Omental fat pad (tissue), 4 donors: ENCODE data around the gene TBC1D16. TPM values are rescaled to one million over a fixed set of nuclear protein-coding genes. Genes with fewer than 3 reads are reported as not detected.

Experiments used
- ATAC-seq: fragments of 150-250 bp; one replicate; pipeline ENCODE4 v1.9.1; 2016; ENCODE audit warnings: mild to moderate bottlenecking, moderate library complexity; ENCODE audit not compliant: low FRiP score
- DNase-seq: peaks from one replicate; pipeline ENCODE4 v3.0.0-alpha.2; 2019; ENCODE audit warnings: low spot score
- total RNA-seq, 4 donors: library from RNA; depleted of rRNA; stranded (reverse); fragments of >200 nt; gene quantifications; one replicate each; pipeline ENCODE4 v1.1.0, GENCODE V29; 2016
- TF ChIP-seq, protein P1 (sequence below), 3 donors: fragments of 450-650 bp; IDR thresholded peaks; one replicate each; pipeline ENCODE4 v1.5.1; 2016 to 2017; ENCODE audit warnings: antibody characterized with exemption in 3 of 3, mild to moderate bottlenecking in 3 of 3, moderate library complexity in 2 of 3

TBC1D16 gene
- total RNA-seq, 4 donors from 2014 or later: 46.1 to 97.9 (median 65.3) TPM

DNA sequence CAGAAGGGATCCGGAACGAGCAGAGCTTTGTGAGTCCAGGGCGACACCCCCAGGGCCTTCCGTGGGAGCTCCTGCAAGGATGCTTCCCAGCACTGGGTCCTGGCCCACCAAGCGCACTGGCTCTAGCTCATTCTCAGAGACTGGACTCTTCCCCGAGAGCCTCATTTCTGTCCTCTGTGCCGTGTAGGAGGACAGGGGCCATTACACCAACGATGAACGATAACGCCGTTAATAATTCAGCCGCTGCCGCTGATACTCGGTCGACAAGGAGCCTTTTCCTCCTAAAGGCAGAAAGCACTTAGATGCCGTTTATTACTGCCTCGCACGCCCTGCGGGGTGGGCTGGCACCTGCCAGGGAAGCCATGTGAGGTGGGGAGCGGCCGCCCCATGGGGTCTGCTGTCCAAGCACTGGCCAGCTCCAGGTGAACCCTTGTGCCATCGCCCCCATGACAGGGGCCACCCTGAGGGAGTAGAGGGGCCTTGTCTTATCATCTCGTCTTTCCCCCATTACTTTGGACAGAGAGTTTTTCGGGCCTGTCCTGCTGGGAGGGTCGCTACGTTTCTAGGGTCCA lies 33.5 kb downstream of the TBC1D16 start:
- TF ChIP-seq, protein P1, sequence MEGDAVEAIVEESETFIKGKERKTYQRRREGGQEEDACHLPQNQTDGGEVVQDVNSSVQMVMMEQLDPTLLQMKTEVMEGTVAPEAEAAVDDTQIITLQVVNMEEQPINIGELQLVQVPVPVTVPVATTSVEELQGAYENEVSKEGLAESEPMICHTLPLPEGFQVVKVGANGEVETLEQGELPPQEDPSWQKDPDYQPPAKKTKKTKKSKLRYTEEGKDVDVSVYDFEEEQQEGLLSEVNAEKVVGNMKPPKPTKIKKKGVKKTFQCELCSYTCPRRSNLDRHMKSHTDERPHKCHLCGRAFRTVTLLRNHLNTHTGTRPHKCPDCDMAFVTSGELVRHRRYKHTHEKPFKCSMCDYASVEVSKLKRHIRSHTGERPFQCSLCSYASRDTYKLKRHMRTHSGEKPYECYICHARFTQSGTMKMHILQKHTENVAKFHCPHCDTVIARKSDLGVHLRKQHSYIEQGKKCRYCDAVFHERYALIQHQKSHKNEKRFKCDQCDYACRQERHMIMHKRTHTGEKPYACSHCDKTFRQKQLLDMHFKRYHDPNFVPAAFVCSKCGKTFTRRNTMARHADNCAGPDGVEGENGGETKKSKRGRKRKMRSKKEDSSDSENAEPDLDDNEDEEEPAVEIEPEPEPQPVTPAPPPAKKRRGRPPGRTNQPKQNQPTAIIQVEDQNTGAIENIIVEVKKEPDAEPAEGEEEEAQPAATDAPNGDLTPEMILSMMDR (IDR thresholded peaks at IDR 0.05): no peak
- no peak for ATAC-seq
- DNase-seq: no peak

DNA sequence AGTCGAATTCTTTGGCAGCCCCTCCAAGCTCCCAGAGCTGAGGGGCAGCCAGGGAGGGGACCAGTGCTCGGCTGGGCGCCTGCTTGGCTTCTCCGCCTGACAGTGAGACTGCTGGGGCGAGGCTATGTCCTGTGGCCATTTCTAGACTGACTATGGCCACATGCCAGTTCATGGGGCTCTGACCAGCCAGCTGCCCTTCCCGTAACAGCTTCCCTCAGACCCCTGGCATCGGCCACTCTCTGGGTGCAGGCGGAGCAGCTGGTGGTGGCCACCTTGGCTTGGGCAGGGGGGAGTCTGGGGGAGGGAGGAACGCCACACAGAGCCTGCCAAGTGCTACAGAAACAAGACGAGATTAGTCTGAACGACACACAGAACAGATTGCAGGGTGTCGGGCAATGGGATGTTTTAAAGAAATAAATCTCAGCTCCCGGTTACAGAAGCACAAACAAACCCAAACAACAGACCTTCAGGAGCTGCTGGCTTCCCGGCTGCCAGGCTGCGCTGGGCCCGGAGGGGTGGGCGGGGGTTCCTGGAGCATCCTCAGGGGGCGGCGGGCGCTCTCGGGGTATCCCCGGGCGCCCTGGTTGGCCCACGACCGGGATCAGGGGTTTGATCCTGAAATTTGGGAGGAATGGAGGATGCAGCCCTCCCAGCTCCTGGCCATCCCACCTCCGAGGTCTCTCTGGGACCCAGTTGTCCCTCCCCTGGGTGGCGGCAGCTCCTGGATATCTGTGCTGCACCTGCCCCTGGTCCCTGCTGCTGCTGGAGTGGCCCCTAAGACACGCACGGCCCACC lies 34.5 kb downstream of the TBC1D16 start:
- ATAC-seq (no peak), DNase-seq (no peak)
- TF ChIP-seq, protein P1 (IDR thresholded peaks at IDR 0.05): no peak

DNA sequence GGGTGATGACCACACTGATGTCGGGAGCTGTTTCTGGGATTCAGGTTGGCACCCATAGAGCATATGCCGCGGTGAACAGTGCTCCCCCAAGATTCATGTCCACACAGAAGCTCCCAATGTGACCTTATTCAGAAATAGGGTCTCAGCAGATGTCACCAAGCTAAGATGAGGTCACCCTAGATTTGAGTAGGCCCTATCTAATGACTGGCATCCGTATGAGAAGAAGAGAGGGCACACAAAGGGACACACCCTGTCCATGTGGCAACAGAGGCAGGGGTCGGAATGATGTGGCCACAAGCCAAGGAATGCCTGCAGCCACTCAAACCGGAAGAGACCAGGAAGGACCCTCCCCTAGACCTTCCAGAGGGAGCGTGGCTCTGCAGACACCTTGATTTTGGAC lies 35.5 kb downstream of the TBC1D16 start:
- TF ChIP-seq, protein P1 (IDR thresholded peaks at IDR 0.05): no peak
- DNase-seq (no peak), ATAC-seq (no peak)

DNA sequence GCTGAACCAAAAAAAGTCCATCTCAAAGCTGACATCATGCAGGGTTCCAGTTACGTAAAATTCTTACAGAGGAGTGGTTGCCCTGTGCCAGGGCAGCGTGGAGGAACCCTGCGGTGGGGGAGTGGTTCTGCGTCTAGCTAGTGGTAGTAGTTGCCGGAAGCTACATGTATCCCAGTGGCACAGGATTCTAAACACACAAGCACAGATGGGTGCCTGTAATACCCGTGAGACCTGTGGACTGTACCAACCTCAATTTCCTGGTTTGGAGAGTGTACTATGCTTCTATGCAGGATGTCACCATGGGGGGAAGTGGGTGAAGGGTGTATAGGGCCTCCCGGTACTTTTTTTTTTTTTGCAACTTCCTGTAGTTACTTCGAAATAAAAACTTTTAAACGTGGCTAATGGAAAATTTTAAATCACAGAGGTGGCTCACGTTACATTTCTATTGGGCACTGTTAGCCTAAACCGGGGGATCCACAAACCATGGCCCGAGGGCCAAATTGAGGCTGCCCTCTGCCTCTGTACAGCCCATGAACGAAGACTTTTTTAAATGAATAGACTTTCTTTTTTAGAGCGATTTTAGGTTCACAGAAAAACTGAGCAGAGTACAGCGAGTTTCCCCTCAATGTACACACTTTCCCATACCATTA lies 38.5 kb downstream of the TBC1D16 start:
- no peak for DNase-seq
- TF ChIP-seq, protein P1 (IDR thresholded peaks at IDR 0.05): no peak
- ATAC-seq: no peak

DNA sequence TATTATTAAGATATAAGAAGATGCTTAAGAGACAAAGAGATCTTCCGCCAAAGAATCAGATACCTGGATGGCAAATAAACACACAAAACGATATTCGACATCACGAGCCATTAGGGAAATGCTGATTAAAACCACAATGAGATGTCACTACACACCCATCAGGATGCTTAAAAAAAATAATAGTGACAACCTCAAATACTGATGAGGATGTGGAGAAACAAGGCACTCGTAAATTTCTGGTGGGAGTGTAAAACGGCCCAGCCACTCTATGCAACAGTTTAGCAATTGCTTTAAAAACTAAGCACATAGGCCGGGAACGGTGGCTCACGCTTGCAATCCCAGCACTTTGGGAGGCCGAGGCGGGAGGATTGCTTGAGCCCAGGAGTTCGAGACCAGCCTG lies 39.4 kb downstream of the TBC1D16 start:
- no peak for ATAC-seq
- TF ChIP-seq, protein P1 (IDR thresholded peaks at IDR 0.05): no peak
- no peak for DNase-seq

DNA sequence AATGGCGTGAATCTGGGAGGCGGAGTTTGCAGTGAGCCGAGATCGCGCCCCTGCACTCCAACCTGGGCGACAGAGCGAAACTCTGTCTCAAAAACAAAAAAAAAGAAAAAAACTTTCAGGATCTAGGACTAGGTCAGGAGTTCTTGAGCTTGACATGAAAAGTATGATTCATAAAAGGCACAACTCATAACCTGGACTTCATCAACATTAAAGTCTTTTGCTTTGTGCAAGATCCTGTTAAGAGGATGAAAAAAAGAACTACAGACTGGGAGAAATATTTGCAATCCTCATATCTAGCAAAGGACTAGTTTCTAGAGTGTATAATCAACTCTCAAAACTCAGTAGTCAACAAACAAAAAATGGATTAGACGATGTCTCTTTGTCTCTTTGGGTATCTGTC lies 40.0 kb downstream of the TBC1D16 start:
- DNase-seq: no peak
- no peak for ATAC-seq
- TF ChIP-seq, protein P1 (IDR thresholded peaks at IDR 0.05): no peak
